DND-41 (cell line): ENCODE data around the gene TOP3A.

Experiments
- ATAC-seq: fragments of 200-7000 bp; cut with Tn5 transposase; 3 replicates; pipeline ENCODE4 v1.9.1; 2021; ENCODE audit warnings: low read depth; ENCODE audit not compliant: insufficient read depth
- DNase-seq: peaks from one replicate; pipeline ENCODE4 v3.0.0-alpha.2; 2020
- H2AFZ ChIP-seq: 2 replicates; pipeline ENCODE4 v1.6.0; 2012; ENCODE audit warnings: low read depth, low read length
- H3K27ac ChIP-seq: 2 replicates; pipeline ENCODE4 v1.5.1; 2012; ENCODE audit warnings: low read length, inconsistent platforms
- H3K27me3 ChIP-seq: fragments of 200-600 bp; sonication (generic); 2 replicates; pipeline ENCODE4 v1.6.0; 2012; ENCODE audit warnings: low read length, mild to moderate bottlenecking, inconsistent platforms; ENCODE audit not compliant: insufficient read depth, poor library complexity
- H3K36me3 ChIP-seq: 2 replicates; pipeline ENCODE4 v1.5.1; 2012; ENCODE audit warnings: low read length, inconsistent platforms; ENCODE audit not compliant: insufficient read depth
- H3K4me1 ChIP-seq: 2 replicates; pipeline ENCODE4 v1.5.1; 2012; ENCODE audit warnings: mild to moderate bottlenecking, low read length; ENCODE audit not compliant: insufficient read depth
- H3K4me2 ChIP-seq: 2 replicates; pipeline ENCODE4 v1.6.0; 2012; ENCODE audit warnings: mild to moderate bottlenecking, moderate library complexity, low read length, inconsistent platforms; ENCODE audit not compliant: insufficient read depth
- H3K4me3 ChIP-seq, 2 experiments: fragments of 200-600 bp in 1 of 2; shearing (Covaris generic) in 1 of 2; 2 replicates each; pipeline ENCODE4 v1.5.1; 2012 to 2016; ENCODE audit warnings: inconsistent platforms in 2 of 2, low read length in 2 of 2, mild to moderate bottlenecking in 2 of 2, low read depth in 1 of 2, moderate library complexity in 1 of 2
- H3K79me2 ChIP-seq: 2 replicates; pipeline ENCODE4 v1.6.0; 2012; ENCODE audit warnings: low read length, inconsistent platforms; ENCODE audit not compliant: insufficient read depth
- H3K9ac ChIP-seq: 2 replicates; pipeline ENCODE4 v1.6.0; 2012; ENCODE audit warnings: low read depth, mild to moderate bottlenecking, inconsistent platforms, low read length, moderate library complexity
- H3K9me3 ChIP-seq: 2 replicates; pipeline ENCODE4 v1.5.1; 2012; ENCODE audit warnings: low read length, moderate library complexity, mild to moderate bottlenecking, inconsistent platforms; ENCODE audit not compliant: insufficient read depth, severe bottlenecking
- H4K20me1 ChIP-seq: 2 replicates; pipeline ENCODE4 v1.6.0; 2012; ENCODE audit warnings: low read length; ENCODE audit not compliant: insufficient read depth
- CTCF ChIP-seq: IDR thresholded peaks from 2 replicates; pipeline ENCODE4 v1.5.1; 2012; ENCODE audit warnings: borderline replicate concordance, low read length, moderate library complexity, mild to moderate bottlenecking; ENCODE audit not compliant: poor library complexity, severe bottlenecking; ENCODE audit errors: extremely low read depth
- EZH2 ChIP-seq: IDR thresholded peaks from 3 replicates; pipeline ENCODE4 v1.6.1; 2012; ENCODE audit warnings: borderline replicate concordance, low read depth, mild to moderate bottlenecking, moderate library complexity, low read length, inconsistent platforms; ENCODE audit not compliant: severe bottlenecking

The TOP3A gene

GRCh38 chr17:18251204-18251603 is 63.6 kb downstream of the TOP3A start:
- Histone ChIP-seq H3K9me3 (no peaks in the 10 kb centered on the region), H3K9ac (no peak overlapping the region), H3K27me3 (no peaks in the 10 kb centered on the region), H3K4me3 (no peak overlapping the region), H3K27ac (no peak overlapping the region), H3K79me2 (peaks cover 4% of the 10 kb centered on the region; the same call in 1 of the 2 replicates), H2AFZ (no peak overlapping the region), H3K36me3 (peaks cover 95% of the 10 kb centered on the region), H3K4me2 (no peak overlapping the region), H3K4me1 (peaks cover under 1% of the 10 kb centered on the region; the same call in 1 of the 2 replicates), H4K20me1 (peaks cover 36% of the 10 kb centered on the region)
- no peak for DNase-seq
- ATAC-seq: no peak
- TF ChIP-seq EZH2 (no peak), CTCF (no peak)

- H3K36me3 ChIP-seq: peaks cover 95% of the 10 kb centered on the region
- no peaks in the 10 kb centered on the region; the same call in 1 of the 2 replicates for H3K4me1 ChIP-seq
- H3K9me3 ChIP-seq: no peaks in the 10 kb centered on the region
- peaks cover 31% of the 10 kb centered on the region for H4K20me1 ChIP-seq
- TF ChIP-seq CTCF (no peak), EZH2 (no peak)
- H3K27me3 ChIP-seq: no peaks in the 10 kb centered on the region
- no peaks in the 10 kb centered on the region for H3K79me2 ChIP-seq
- ATAC-seq (no peak), DNase-seq (no peak)
- H2AFZ ChIP-seq: no peak overlapping the region
- no peak overlapping the region for H3K4me2 ChIP-seq
- H3K4me3 ChIP-seq: no peak overlapping the region
- H3K27ac ChIP-seq: no peak overlapping the region
- no peak overlapping the region for H3K9ac ChIP-seq
Observed at GRCh38 chr17:18250708-18251107, 64.1 kb downstream of the TOP3A start.

- no peak overlapping the region for H3K9ac ChIP-seq
- H3K27ac ChIP-seq: no peak overlapping the region
- H3K4me1 ChIP-seq: no peaks in the 10 kb centered on the region
- no peak for ATAC-seq
- H3K36me3 ChIP-seq: peaks cover 95% of the 10 kb centered on the region
- H3K27me3 ChIP-seq: no peaks in the 10 kb centered on the region
- H4K20me1 ChIP-seq: peaks cover 27% of the 10 kb centered on the region
- no peaks in the 10 kb centered on the region for H3K79me2 ChIP-seq
- no peak for DNase-seq
- no peak overlapping the region for H3K4me3 ChIP-seq
- TF ChIP-seq CTCF (no peak), EZH2 (no peak)
- no peaks in the 10 kb centered on the region for H3K9me3 ChIP-seq
- no peak overlapping the region for H3K4me2 ChIP-seq
- H2AFZ ChIP-seq: no peak overlapping the region
Observed at GRCh38 chr17:18250259-18250658, 64.5 kb downstream of the TOP3A start.

GRCh38 chr17:18248811-18249210 is 66.0 kb downstream of the TOP3A start:
- no peak overlapping the region for H3K27ac ChIP-seq
- H2AFZ ChIP-seq: no peak overlapping the region
- no peaks in the 10 kb centered on the region for H3K79me2 ChIP-seq
- no peak overlapping the region for H3K4me2 ChIP-seq
- no peaks in the 10 kb centered on the region for H3K4me1 ChIP-seq
- no peaks in the 10 kb centered on the region for H3K27me3 ChIP-seq
- DNase-seq (no peak), ATAC-seq (no peak)
- TF ChIP-seq CTCF: no peak
- peaks cover 15% of the 10 kb centered on the region for H4K20me1 ChIP-seq
- H3K36me3 ChIP-seq: peaks cover 93% of the 10 kb centered on the region
- H3K4me3 ChIP-seq: no peak overlapping the region
- no peaks in the 10 kb centered on the region for H3K9me3 ChIP-seq
- no peak overlapping the region for H3K9ac ChIP-seq
